ENCODE measurements around the gene MUTYH. TPM values are rescaled to one million over a fixed set of nuclear protein-coding genes. Genes with fewer than 3 reads are reported as not detected.
"Not testable (repeated sequence)": the region's sequence is repeated elsewhere in the genome, so short reads cannot be mapped to it uniquely, and the experiment has no call there.

Gene MUTYH
- 19.7 TPM for total RNA-seq
- polyA plus RNA-seq (ENCODE audit: insufficient read depth in 1 of 8, insufficient read length in 8 of 8, low replicate concordance in 1 of 8), result 10 to 100 TPM; 13.9 to 25.3 (median 15.7) TPM
- long read RNA-seq, donor 1, partial matches to known transcripts, result 0 of 2 reads
- long read RNA-seq, donor 1, other reads (novel, unspliced or antisense), result 0 of 2 reads
- long read RNA-seq, donor 2, partial matches to known transcripts, result 0 of 1 reads
- long read RNA-seq, donor 2, other reads (novel, unspliced or antisense), result 0 of 1 reads
- long read RNA-seq, donor 3, result 0 reads
- long read RNA-seq, donor 4, result 0 reads
- long read RNA-seq, donor 5, partial matches to known transcripts, result 0 of 5 reads
- long read RNA-seq, donor 5, other reads (novel, unspliced or antisense), result 0 of 5 reads
- long read RNA-seq, donor 6, partial matches to known transcripts, result 0 of 3 reads
- long read RNA-seq, donor 6, other reads (novel, unspliced or antisense), result 0 of 3 reads
- long read RNA-seq, donor 7, partial matches to known transcripts, result 0 of 3 reads
- long read RNA-seq, donor 7, other reads (novel, unspliced or antisense), result 0 of 3 reads
- long read RNA-seq, donor 8, partial matches to known transcripts, result 0 of 2 reads
- long read RNA-seq, donor 8, other reads (novel, unspliced or antisense), result 0 of 2 reads
- long read RNA-seq, donor 9, result 0 reads
- long read RNA-seq, donor 10, partial matches to known transcripts, result 0 of 2 reads
- long read RNA-seq, donor 10, other reads (novel, unspliced or antisense), result 0 of 2 reads
- long read RNA-seq, donor 11, result 0 reads

- Histone ChIP-seq H3K4me1 (ENCODE audit: control insufficient read depth, insufficient read depth, low read length) (peaks cover 18% of the 10 kb centered on the region), H3K27ac (ENCODE audit: low read length) (peak within 1 kb of the TSS; percentile 98), H3K36me3 (ENCODE audit: control insufficient read depth, insufficient read depth, low read length) (peaks cover 41% of the 10 kb centered on the region), H3K27me3 (ENCODE audit: control insufficient read depth, insufficient read depth, low read length) (no peaks in the 10 kb centered on the region), H3K9me3 (replicated peaks; ENCODE audit: control insufficient read depth, low read depth, low read length) (no peaks in the 10 kb centered on the region), H3K4me3 (ENCODE audit: low read length) (peak within 1 kb of the TSS; percentile 79)
- under 1% methylated on average over 63 of the region's 70 CpGs for WGBS (ENCODE audit: insufficient coverage)
- DNase-seq, result peak; percentile 96
Measured at GRCh38 chr1:45339789-45340558, at the start of gene MUTYH, which contains the start of gene TOE1. Gene MUTYH, minus strand, starts transcription at chr1:45340440. Its CDS starts 5,935 bp downstream, at chr1:45334505. Gene TOE1, plus strand, starts transcription at chr1:45340170. Its CDS starts 83 bp downstream, at chr1:45340253.

GRCh38 chr1:45386219-45386618 is 46.0 kb upstream of the MUTYH start:
- Histone ChIP-seq H3K27me3 (ENCODE audit: control insufficient read depth, insufficient read depth, low read length) (no peaks in the 10 kb centered on the region), H3K36me3 (ENCODE audit: control insufficient read depth, insufficient read depth, low read length) (no peaks in the 10 kb centered on the region), H3K9me3 (replicated peaks; ENCODE audit: control insufficient read depth, low read depth, low read length) (no peaks in the 10 kb centered on the region), H3K4me3 (ENCODE audit: low read length) (no peak overlapping the region), H3K27ac (ENCODE audit: low read length) (no peak overlapping the region), H3K4me1 (ENCODE audit: control insufficient read depth, insufficient read depth, low read length) (no peaks in the 10 kb centered on the region)
- DNase-seq, result no peak
- WGBS (ENCODE audit: insufficient coverage), result no CpG with 5 or more reads among the region's 3 CpGs

- no peaks in the 10 kb centered on the region for H3K36me3 ChIP-seq (ENCODE audit: control insufficient read depth, insufficient read depth, low read length)
- DNase-seq, result peak; percentile 22
- H3K9me3 ChIP-seq (replicated peaks; ENCODE audit: control insufficient read depth, low read depth, low read length), result no peaks in the 10 kb centered on the region
- H3K4me1 ChIP-seq (ENCODE audit: control insufficient read depth, insufficient read depth, low read length), result no peaks in the 10 kb centered on the region
- no peak overlapping the region for H3K4me3 ChIP-seq (ENCODE audit: low read length)
- H3K27me3 ChIP-seq (ENCODE audit: control insufficient read depth, insufficient read depth, low read length), result no peaks in the 10 kb centered on the region
- WGBS (ENCODE audit: insufficient coverage), result no CpG with 5 or more reads among the region's 3 CpGs
- no peak overlapping the region for H3K27ac ChIP-seq (ENCODE audit: low read length)
Measured at GRCh38 chr1:45385302-45385701, 45.1 kb upstream of the MUTYH start.

GRCh38 chr1:45384213-45384612 is 44.0 kb upstream of the MUTYH start:
- not testable (repeated sequence) for H3K36me3 ChIP-seq (ENCODE audit: control insufficient read depth, insufficient read depth, low read length); H3K4me1 ChIP-seq (ENCODE audit: control insufficient read depth, insufficient read depth, low read length); DNase-seq; H3K27me3 ChIP-seq (ENCODE audit: control insufficient read depth, insufficient read depth, low read length); H3K9me3 ChIP-seq (replicated peaks; ENCODE audit: control insufficient read depth, low read depth, low read length); H3K27ac ChIP-seq (ENCODE audit: low read length); H3K4me3 ChIP-seq (ENCODE audit: low read length)
- WGBS (ENCODE audit: insufficient coverage), result 86% methylated on average over 1 of the region's 4 CpGs

GRCh38 chr1:45383191-45383590 is 43.0 kb upstream of the MUTYH start:
- no peak overlapping the region for H3K27ac ChIP-seq (ENCODE audit: low read length)
- WGBS (ENCODE audit: insufficient coverage), result no CpG with 5 or more reads among the region's 1 CpG
- no peaks in the 10 kb centered on the region for H3K36me3 ChIP-seq (ENCODE audit: control insufficient read depth, insufficient read depth, low read length)
- no peaks in the 10 kb centered on the region for H3K27me3 ChIP-seq (ENCODE audit: control insufficient read depth, insufficient read depth, low read length)
- H3K4me1 ChIP-seq (ENCODE audit: control insufficient read depth, insufficient read depth, low read length), result no peaks in the 10 kb centered on the region
- no peak for DNase-seq
- no peak overlapping the region for H3K4me3 ChIP-seq (ENCODE audit: low read length)
- no peaks in the 10 kb centered on the region for H3K9me3 ChIP-seq (replicated peaks; ENCODE audit: control insufficient read depth, low read depth, low read length)

DNA sequence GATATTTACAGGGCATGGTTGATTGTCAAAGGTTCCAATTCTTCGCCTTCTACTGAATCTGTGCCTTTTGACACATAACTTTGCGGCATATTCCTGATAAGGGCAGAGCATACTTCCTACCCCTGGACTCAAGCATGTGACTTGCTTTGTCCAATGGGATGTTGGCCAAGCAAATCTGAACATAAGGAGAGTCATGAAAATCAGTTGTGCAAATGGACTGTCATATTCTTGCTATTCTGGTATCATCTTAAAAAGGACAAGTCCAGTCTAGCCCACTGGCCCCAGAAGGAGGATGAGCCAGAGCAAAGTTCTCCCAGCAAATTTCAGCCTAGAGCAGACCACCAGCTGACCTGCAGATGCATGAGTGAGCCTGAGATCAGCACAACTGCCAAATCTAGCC is 41.0 kb upstream of the MUTYH start:
- H3K27me3 ChIP-seq (ENCODE audit: control insufficient read depth, insufficient read depth, low read length), result no peaks in the 10 kb centered on the region
- no peak overlapping the region for H3K4me3 ChIP-seq (ENCODE audit: low read length)
- no peak overlapping the region for H3K27ac ChIP-seq (ENCODE audit: low read length)
- no peaks in the 10 kb centered on the region for H3K9me3 ChIP-seq (replicated peaks; ENCODE audit: control insufficient read depth, low read depth, low read length)
- no peaks in the 10 kb centered on the region for H3K4me1 ChIP-seq (ENCODE audit: control insufficient read depth, insufficient read depth, low read length)
- WGBS (ENCODE audit: insufficient coverage), result 100% methylated on average over 1 of the region's 2 CpGs
- no peak for DNase-seq
- H3K36me3 ChIP-seq (ENCODE audit: control insufficient read depth, insufficient read depth, low read length), result no peaks in the 10 kb centered on the region

DNA sequence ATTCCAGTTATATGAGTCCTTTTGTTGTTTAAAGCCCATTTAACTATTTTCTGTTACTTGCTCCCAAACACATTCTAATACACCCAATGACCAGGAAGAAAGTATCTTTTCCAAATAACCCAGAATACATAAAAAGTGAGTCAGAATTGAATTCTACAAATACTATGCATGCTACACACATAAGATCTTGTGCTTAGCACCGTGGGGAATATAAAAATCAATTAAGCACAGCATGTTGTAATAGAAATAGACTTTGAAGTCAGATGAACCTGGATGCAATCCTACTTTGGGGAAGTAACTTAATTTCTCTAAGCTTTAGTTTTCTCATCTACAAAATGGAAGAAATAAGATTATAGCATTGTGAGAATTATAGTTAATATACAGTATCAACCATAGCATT is 40.5 kb upstream of the MUTYH start:
- Histone ChIP-seq H3K27ac (ENCODE audit: low read length) (no peak overlapping the region), H3K9me3 (replicated peaks; ENCODE audit: control insufficient read depth, low read depth, low read length) (no peaks in the 10 kb centered on the region), H3K27me3 (ENCODE audit: control insufficient read depth, insufficient read depth, low read length) (no peaks in the 10 kb centered on the region), H3K4me1 (ENCODE audit: control insufficient read depth, insufficient read depth, low read length) (no peaks in the 10 kb centered on the region), H3K36me3 (ENCODE audit: control insufficient read depth, insufficient read depth, low read length) (no peaks in the 10 kb centered on the region), H3K4me3 (ENCODE audit: low read length) (no peak overlapping the region)
- WGBS (ENCODE audit: insufficient coverage), result no CpG with 5 or more reads among the region's 1 CpG
- DNase-seq, result no peak

GRCh38 chr1:45380125-45380524 is 39.9 kb upstream of the MUTYH start:
- Histone ChIP-seq H3K36me3 (ENCODE audit: control insufficient read depth, insufficient read depth, low read length) (no peaks in the 10 kb centered on the region), H3K27ac (ENCODE audit: low read length) (no peak overlapping the region), H3K4me1 (ENCODE audit: control insufficient read depth, insufficient read depth, low read length) (no peaks in the 10 kb centered on the region), H3K27me3 (ENCODE audit: control insufficient read depth, insufficient read depth, low read length) (no peaks in the 10 kb centered on the region), H3K4me3 (ENCODE audit: low read length) (no peak overlapping the region), H3K9me3 (replicated peaks; ENCODE audit: control insufficient read depth, low read depth, low read length) (no peaks in the 10 kb centered on the region)
- DNase-seq, result no peak
- WGBS (ENCODE audit: insufficient coverage), result 40% methylated on average over 1 of the region's 4 CpGs

DNA sequence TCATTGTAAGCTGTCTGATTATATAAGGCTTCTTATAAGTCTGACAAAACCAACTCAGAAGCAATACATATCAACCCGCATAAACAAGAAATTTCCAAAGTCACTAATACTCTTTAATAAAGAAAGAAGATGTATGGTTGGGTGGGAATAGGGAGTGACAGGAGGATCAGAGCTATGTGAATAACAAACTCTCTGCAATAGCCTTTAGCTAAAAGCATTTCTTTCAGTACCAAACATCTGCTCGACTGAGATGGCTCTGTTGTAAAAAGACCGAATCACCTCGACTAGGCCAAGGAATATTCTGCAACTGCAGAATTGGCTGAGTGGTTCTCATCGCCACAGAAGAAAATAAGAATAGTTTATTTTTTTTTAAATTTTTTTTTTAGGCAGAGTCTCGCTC is 39.3 kb upstream of the MUTYH start:
- Histone ChIP-seq H3K9me3 (replicated peaks; ENCODE audit: control insufficient read depth, low read depth, low read length) (no peaks in the 10 kb centered on the region), H3K4me1 (ENCODE audit: control insufficient read depth, insufficient read depth, low read length) (no peaks in the 10 kb centered on the region), H3K4me3 (ENCODE audit: low read length) (no peak overlapping the region), H3K27ac (ENCODE audit: low read length) (no peak overlapping the region), H3K27me3 (ENCODE audit: control insufficient read depth, insufficient read depth, low read length) (no peaks in the 10 kb centered on the region), H3K36me3 (ENCODE audit: control insufficient read depth, insufficient read depth, low read length) (no peaks in the 10 kb centered on the region)
- no CpG with 5 or more reads among the region's 6 CpGs for WGBS (ENCODE audit: insufficient coverage)
- no peak for DNase-seq

- H3K36me3 ChIP-seq (ENCODE audit: control insufficient read depth, insufficient read depth, low read length), result no peaks in the 10 kb centered on the region
- H3K27me3 ChIP-seq (ENCODE audit: control insufficient read depth, insufficient read depth, low read length), result no peaks in the 10 kb centered on the region
- no peaks in the 10 kb centered on the region for H3K9me3 ChIP-seq (replicated peaks; ENCODE audit: control insufficient read depth, low read depth, low read length)
- DNase-seq, result no peak
- no peaks in the 10 kb centered on the region for H3K4me1 ChIP-seq (ENCODE audit: control insufficient read depth, insufficient read depth, low read length)
- H3K27ac ChIP-seq (ENCODE audit: low read length), result no peak overlapping the region
- no peak overlapping the region for H3K4me3 ChIP-seq (ENCODE audit: low read length)
Measured at GRCh38 chr1:45378184-45378583, 37.9 kb upstream of the MUTYH start.
